ENCODE measurements around the gene STK11IP. TPM values are rescaled to one million over a fixed set of nuclear protein-coding genes. Genes with fewer than 3 reads are reported as not detected.
A peak's percentile ranks its signal among the peaks of the same experiment; 100 is the strongest.

STK11IP gene
- total RNA-seq, 1 donor from 2014 or later, result 25.7 TPM

DNA sequence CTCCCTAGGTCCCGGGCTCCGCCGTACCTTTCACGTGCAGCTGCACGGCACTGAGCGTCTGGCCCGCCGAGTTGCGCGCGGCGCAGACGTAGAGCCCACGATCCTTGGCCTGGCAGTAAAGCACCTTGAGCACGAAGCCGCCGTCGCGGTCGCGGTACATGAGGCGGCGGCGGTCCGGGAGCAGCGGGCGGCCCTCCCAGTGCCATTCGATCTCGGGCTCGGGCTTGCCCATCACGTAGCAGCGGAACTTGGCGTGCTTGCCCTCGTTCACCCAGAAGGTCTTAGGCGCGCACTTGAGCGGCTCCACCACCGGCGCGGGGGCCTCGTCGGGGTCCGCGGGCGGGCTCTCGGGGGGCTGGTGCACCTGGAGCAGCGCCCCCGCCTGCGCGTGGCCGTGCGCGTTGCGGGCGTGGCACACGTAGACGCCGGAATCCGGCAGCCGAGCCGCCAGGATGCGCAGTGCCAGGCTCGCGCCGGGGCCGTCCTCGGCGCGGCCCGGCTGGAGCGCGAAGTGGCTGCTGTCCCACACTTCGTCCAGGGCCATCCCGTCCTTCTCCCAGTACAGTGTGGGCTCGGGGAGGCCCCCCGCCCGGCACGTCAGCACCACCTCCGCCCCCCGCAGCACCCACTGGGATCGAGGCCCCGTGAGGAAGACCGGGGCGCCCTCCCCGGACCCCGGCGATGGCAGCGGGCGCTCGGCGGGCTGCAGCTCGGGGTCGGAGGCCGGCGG, 27.3 kb upstream of the STK11IP start:
- intact Hi-C loops (cut with DNase I), result no loop called here

DNA sequence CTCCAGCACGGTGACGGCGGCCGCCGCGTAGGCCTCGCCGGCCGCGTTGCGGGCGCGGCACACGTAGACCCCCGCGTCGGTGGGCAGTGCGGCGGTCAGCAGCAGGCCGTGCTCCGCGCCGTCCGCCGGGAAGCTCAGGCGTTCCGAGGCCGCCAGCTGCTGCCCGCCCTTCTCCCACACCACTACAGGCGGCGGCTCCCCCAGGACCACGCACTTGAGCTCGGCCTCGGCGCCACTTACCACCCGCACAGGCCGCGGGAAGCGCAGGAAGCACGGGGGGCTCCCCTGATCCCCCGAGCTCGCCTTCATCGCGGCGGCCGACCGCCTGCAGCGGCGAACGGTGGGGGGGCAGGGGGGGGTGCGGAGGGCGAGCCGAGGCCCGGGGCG, 26.7 kb upstream of the STK11IP start:
- TF ChIP-seq, protein P1, sequence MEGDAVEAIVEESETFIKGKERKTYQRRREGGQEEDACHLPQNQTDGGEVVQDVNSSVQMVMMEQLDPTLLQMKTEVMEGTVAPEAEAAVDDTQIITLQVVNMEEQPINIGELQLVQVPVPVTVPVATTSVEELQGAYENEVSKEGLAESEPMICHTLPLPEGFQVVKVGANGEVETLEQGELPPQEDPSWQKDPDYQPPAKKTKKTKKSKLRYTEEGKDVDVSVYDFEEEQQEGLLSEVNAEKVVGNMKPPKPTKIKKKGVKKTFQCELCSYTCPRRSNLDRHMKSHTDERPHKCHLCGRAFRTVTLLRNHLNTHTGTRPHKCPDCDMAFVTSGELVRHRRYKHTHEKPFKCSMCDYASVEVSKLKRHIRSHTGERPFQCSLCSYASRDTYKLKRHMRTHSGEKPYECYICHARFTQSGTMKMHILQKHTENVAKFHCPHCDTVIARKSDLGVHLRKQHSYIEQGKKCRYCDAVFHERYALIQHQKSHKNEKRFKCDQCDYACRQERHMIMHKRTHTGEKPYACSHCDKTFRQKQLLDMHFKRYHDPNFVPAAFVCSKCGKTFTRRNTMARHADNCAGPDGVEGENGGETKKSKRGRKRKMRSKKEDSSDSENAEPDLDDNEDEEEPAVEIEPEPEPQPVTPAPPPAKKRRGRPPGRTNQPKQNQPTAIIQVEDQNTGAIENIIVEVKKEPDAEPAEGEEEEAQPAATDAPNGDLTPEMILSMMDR (IDR thresholded peaks at IDR 0.05), result no peak
- Histone ChIP-seq H3K36me3 (peaks cover 7% of the 10 kb centered on the region), H3K27ac (peak overlapping the region; percentile 80), H3K4me3 (peak overlapping the region; percentile 61), H3K9me3 (no peaks in the 10 kb centered on the region), H3K4me1 (peaks cover 6% of the 10 kb centered on the region), H3K27me3 (no peaks in the 10 kb centered on the region)
- intact Hi-C loops (cut with DNase I), result no loop called here
- peak; percentile 15 for ATAC-seq
- peak; percentile 69 for DNase-seq

More for the DNA sequence above, 27.3 kb upstream of the STK11IP start:
- no peaks in the 10 kb centered on the region for H3K9me3 ChIP-seq
- no peaks in the 10 kb centered on the region for H3K27me3 ChIP-seq
- ATAC-seq, result peak; percentile 55
- H3K27ac ChIP-seq, result peak overlapping the region; percentile 80
- H3K4me1 ChIP-seq, result peaks cover 6% of the 10 kb centered on the region
- H3K4me3 ChIP-seq, result peak overlapping the region; percentile 61
- H3K36me3 ChIP-seq, result peaks cover 7% of the 10 kb centered on the region
- peak; percentile 71 for DNase-seq
- TF ChIP-seq, protein P1 (IDR thresholded peaks at IDR 0.05), result peak; percentile 7

DNA sequence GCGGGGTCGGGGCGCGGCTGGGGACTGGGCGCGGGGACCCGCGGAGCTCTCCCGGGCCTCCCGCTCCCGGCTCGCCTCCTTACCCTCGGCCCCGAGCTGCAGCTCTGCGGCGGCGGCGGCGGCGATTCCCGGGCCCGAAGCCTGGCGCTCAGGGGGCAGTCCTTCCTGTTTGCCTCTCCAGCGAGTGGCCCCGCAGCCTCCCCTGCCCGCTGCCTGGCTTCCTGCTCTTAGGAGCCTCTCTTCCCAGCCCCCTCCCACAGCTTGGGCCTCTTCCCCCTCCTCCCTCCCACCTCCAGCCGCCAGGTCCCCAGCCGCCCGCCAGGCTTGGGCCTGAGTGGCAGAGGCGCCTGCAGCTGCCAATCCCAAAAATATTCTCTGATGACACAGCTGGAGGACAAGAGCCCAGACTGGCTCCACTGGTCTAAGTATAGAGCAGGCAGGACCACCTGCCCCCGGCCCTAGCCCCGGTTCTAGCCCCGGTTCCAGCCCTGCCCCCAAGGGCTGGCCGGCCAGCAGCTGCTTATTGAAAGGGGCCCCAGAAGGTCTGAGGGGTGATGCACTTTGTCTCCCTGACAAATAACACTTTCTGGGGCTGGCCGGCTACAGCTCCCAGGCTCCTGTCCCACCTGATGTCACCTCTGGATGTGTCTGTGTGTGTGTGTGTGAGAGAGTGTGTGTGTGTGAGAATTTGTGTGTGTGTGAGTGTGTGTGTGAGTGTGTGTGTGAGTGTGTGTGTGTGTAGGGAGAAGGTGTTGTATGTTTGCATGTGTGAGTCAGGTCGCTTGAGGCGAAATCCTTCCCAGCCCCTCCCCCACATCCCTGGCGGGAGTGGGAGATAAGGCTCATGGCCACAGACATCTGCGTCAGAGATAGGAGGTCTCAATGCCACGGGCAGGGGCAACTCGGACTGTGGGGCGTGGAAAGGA, 26.1 kb upstream of the STK11IP start, which contains the start of gene OBSL1:
TSS of gene OBSL1 (minus strand) at position 229 of the 926 bp plus-strand sequence. CDS start 307 bp downstream, outside the sequence.
- Histone ChIP-seq H3K9me3 (no peaks in the 10 kb centered on the region), H3K36me3 (peaks cover 7% of the 10 kb centered on the region), H3K4me3 (peak within 1 kb of the TSS; percentile 61), H3K27me3 (no peaks in the 10 kb centered on the region), H3K4me1 (peaks cover 6% of the 10 kb centered on the region), H3K27ac (peak within 1 kb of the TSS; percentile 80)
- ATAC-seq (peak; percentile 80), DNase-seq (peak; percentile 88)
- intact Hi-C loops (cut with DNase I), result no loop called here
- TF ChIP-seq, protein P1 (IDR thresholded peaks at IDR 0.05), result no peak

DNA sequence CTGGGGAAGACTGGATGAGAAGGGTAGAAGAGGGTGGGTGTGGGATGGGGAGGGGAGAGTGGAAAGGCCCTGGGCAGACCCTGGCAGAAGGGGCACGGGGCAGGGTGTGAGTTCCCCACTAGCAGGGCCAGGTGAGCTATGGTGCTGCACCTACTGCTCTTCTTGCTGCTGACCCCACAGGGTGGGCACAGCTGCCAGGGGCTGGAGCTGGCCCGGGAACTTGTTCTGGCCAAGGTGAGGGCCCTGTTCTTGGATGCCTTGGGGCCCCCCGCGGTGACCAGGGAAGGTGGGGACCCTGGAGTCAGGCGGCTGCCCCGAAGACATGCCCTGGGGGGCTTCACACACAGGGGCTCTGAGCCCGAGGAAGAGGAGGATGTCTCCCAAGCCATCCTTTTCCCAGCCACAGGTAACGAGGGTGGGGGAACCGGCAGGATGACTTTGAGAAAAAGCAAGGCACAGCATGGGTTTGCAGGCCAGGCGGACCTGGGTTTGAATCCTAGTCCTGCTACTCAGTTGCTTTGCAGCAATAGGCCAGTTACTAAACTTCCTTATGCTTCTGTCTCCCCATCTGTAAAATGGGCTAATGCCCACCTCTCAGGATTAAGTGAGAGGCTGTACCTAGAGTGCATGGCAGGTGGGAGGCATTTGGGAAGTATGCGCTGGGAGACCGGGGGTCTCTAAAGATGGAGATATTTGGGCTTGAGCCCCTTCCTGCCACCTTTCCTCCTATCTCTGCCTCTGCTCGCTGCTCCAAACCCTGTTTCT, 25.2 kb upstream of the STK11IP start, which contains the start of gene INHA:
TSS of gene INHA (plus strand) at position 74 of the 765 bp plus-strand sequence. CDS start at position 139, 65 bp downstream.
- H3K27ac ChIP-seq, result peak within 1 kb of the TSS; percentile 80
- no peaks in the 10 kb centered on the region for H3K27me3 ChIP-seq
- peak within 1 kb of the TSS; percentile 61 for H3K4me3 ChIP-seq
- H3K9me3 ChIP-seq, result no peaks in the 10 kb centered on the region
- DNase-seq, result no peak
- H3K4me1 ChIP-seq, result peaks cover 6% of the 10 kb centered on the region
- TF ChIP-seq, protein P1 (IDR thresholded peaks at IDR 0.05), result no peak
- ATAC-seq, result no peak
- intact Hi-C loops (cut with DNase I), result no loop called here
- H3K36me3 ChIP-seq, result peaks cover 7% of the 10 kb centered on the region

DNA sequence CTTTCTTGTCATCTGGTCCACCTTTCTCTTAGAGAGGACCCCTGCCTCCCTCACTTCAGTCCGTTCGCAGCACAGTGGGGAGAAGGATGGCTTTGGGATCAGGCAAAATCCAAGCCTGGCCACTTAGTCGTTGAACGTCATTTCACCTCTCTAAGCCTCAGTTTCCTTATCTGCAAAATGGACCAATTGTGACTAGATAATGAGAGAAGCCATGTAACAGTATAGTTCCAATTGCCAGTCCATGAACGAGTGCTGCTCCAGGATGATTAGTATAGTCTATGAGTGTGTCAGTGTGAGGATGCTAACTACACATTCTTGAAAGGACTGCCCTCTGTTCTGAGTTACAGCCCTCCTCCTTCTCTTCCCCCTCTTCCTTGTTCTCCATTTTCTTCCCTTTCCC, 24.5 kb upstream of the STK11IP start:
- intact Hi-C loops (cut with DNase I), result no loop called here

More for the DNA sequence above, 24.5 kb upstream of the STK11IP start:
- H3K4me1 ChIP-seq, result peaks cover 6% of the 10 kb centered on the region
- TF ChIP-seq, protein P1 (IDR thresholded peaks at IDR 0.05), result no peak
- no peaks in the 10 kb centered on the region for H3K27me3 ChIP-seq
- ATAC-seq (no peak), DNase-seq (no peak)
- peaks cover 7% of the 10 kb centered on the region for H3K36me3 ChIP-seq
- no peak overlapping the region for H3K27ac ChIP-seq
- no peaks in the 10 kb centered on the region for H3K9me3 ChIP-seq
- H3K4me3 ChIP-seq, result no peak overlapping the region

All from upper lobe of right lung (tissue), 1 donor.